K562 (cell line): ENCODE data around the gene IGF2R. TPM values are rescaled to one million over a fixed set of nuclear protein-coding genes. Genes with fewer than 3 reads are reported as not detected.

Experiments
- ATAC-seq: fragments of 200-7000 bp; cut with Tn5 transposase; 3 replicates; pipeline ENCODE4 v1.9.1; 2020; ENCODE audit warnings: moderate library complexity
- BruUV-seq: library from RNA; stranded (reverse); fragments of 400-500 nt; replicated peaks from 2 replicates; lab custom pipeline; 2021; lab: Mats Ljungman, UMichigan
- CTCF ChIA-PET: fragments of 300-600 bp; formaldehyde crosslinking; extraction: SDS; loops from one replicate; lab custom pipeline; 2021; ENCODE audit warnings: low intra/inter-chr PET ratio; lab: Yijun Ruan, JAX
- POLR2A ChIA-PET: fragments of 300-600, 350-650 bp; sonication (Branson Sonifier 250); formaldehyde crosslinking; extraction: SDS; loops from one replicate; lab custom pipeline; 2021; ENCODE audit warnings: antibody characterized with exemption, inconsistent platforms; lab: Yijun Ruan, JAX
- DNase-seq, 4 experiments: peaks; one replicate each; pipeline versions ENCODE4 v3.0.0 to v3.0.0-alpha.2; 2011 to 2018; ENCODE audit warnings: low spot score in 3 of 4, mixed read lengths in 3 of 4; ENCODE audit errors: extremely low read depth in 1 of 4
- FAIRE-seq: peaks from 2 replicates; lab custom pipeline; 2011; peaks lifted over from hg19 to GRCh38; lab: Jason Lieb, UNC
- H2AFZ ChIP-seq: 2 replicates; pipeline ENCODE4 v1.6.0; 2011; ENCODE audit warnings: low read depth, low read length, control low read depth, inconsistent platforms
- H3K27ac ChIP-seq: fragments of 200-600 bp; 3 replicates; pipeline ENCODE4 v1.8.0; 2011; ENCODE audit warnings: low read depth, mild to moderate bottlenecking, control low read depth, inconsistent platforms, low read length, moderate library complexity, mixed read lengths; ENCODE audit errors: extremely low read depth
- H3K27me3 ChIP-seq, 2 experiments: fragments of 300-600 bp in 1 of 2; 2 replicates in 1 of 2; 3 replicates in 1 of 2; pipeline versions ENCODE4 v1.6.0 to v1.8.0; 2011; ENCODE audit warnings: inconsistent platforms in 2 of 2, low read length in 2 of 2, mild to moderate bottlenecking in 1 of 2, mixed read lengths in 1 of 2, moderate library complexity in 1 of 2; ENCODE audit not compliant: control insufficient read depth in 2 of 2, insufficient read depth in 2 of 2
- H3K36me3 ChIP-seq: fragments of 300-600 bp; 3 replicates; pipeline ENCODE4 v1.8.0; 2011; ENCODE audit warnings: mild to moderate bottlenecking, low read length, inconsistent platforms; ENCODE audit not compliant: control insufficient read depth, insufficient read depth
- H3K4me1 ChIP-seq, 2 experiments: fragments of 200-600 bp in 1 of 2; replicated peaks in 1 of 2; 2 replicates in 1 of 2; 3 replicates in 1 of 2; pipeline versions ENCODE4 v1.5.1 to v1.8.0; 2011; ENCODE audit warnings: inconsistent platforms in 2 of 2, low read length in 2 of 2, mild to moderate bottlenecking in 1 of 2, mixed read lengths in 1 of 2, moderate library complexity in 1 of 2; ENCODE audit not compliant: control insufficient read depth in 2 of 2, insufficient read depth in 2 of 2
- H3K4me2 ChIP-seq: 2 replicates; pipeline ENCODE4 v1.6.1; 2011; ENCODE audit warnings: low read length, control low read depth, inconsistent platforms, mixed read lengths; ENCODE audit not compliant: insufficient read depth
- H3K4me3 ChIP-seq: fragments of 200-600 bp; sonication (generic), shearing (Covaris generic); 2 replicates; pipeline ENCODE4 v1.5.1; 2016; ENCODE audit warnings: control low read depth, inconsistent platforms
- H3K79me2 ChIP-seq: fragments of 200-600 bp; 3 replicates; pipeline ENCODE4 v1.8.0; 2011; ENCODE audit warnings: low read length, inconsistent platforms; ENCODE audit not compliant: control insufficient read depth, insufficient read depth
- H3K9ac ChIP-seq, 2 experiments: 2 replicates each; pipeline versions ENCODE4 v1.6.0 to v1.6.1; 2011; ENCODE audit warnings: low read depth in 2 of 2, low read length in 2 of 2, control low read depth in 1 of 2, inconsistent platforms in 1 of 2, mild to moderate bottlenecking in 1 of 2, mixed read lengths in 1 of 2; ENCODE audit not compliant: insufficient read depth in 1 of 2
- H3K9me1 ChIP-seq: one replicate; pipeline ENCODE4 v1.6.0; 2011; ENCODE audit warnings: inconsistent platforms, mild to moderate bottlenecking, low read length, moderate library complexity; ENCODE audit not compliant: control insufficient read depth, insufficient read depth
- H3K9me3 ChIP-seq: replicated peaks from 2 replicates; pipeline ENCODE4 v1.5.1; 2011; ENCODE audit warnings: low read depth, low read length, inconsistent platforms; ENCODE audit not compliant: control insufficient read depth, insufficient read depth
- H4K20me1 ChIP-seq: replicated peaks from 2 replicates; pipeline ENCODE4 v1.6.1; 2011; ENCODE audit warnings: low read length, inconsistent platforms, mixed read lengths; ENCODE audit not compliant: control insufficient read depth, insufficient read depth
- CAMTA2 ChIP-seq: fragments of 250-450 bp; sonication (Bioruptor Pico); conservative IDR thresholded peaks from 2 replicates; pipeline ENCODE4 v1.5.1; 2022
- CTCFL ChIP-seq: IDR thresholded peaks from 2 replicates; pipeline ENCODE4 v1.6.1; 2011; ENCODE audit warnings: borderline replicate concordance, low read depth, mild to moderate bottlenecking, moderate library complexity, low read length; ENCODE audit not compliant: insufficient read depth, poor library complexity, severe bottlenecking
- ESRRB ChIP-seq: fragments of 250-450 bp; sonication (Bioruptor Pico); IDR thresholded peaks from 2 replicates; pipeline ENCODE4 v1.5.0; 2020; ENCODE audit warnings: mild to moderate bottlenecking, moderate library complexity, borderline replicate concordance
- ETV5 ChIP-seq: sonication (generic); formaldehyde crosslinking; IDR thresholded peaks from 2 replicates; pipeline ENCODE4 v1.4.0; 2020; ENCODE audit warnings: low read depth, mild to moderate bottlenecking, missing genetic modification reagents
- HDAC6 ChIP-seq: IDR thresholded peaks from 2 replicates; pipeline ENCODE4 v1.6.1; 2012; ENCODE audit warnings: low read depth, mild to moderate bottlenecking, control low read depth, inconsistent platforms, low read length, moderate library complexity
- JUND ChIP-seq, 2 experiments: IDR thresholded peaks; 2 replicates in 1 of 2; 3 replicates in 1 of 2; pipeline ENCODE4 v1.6.1; 2011; ENCODE audit warnings: borderline replicate concordance in 2 of 2, low read depth in 2 of 2, low read length in 2 of 2, improper control_type of control experiment in 1 of 2, missing biosample characterization in 1 of 2, missing genetic modification characterization in 1 of 2, missing genetic modification reagents in 1 of 2
- MTA1 ChIP-seq: fragments of 450-650 bp; IDR thresholded peaks from 2 replicates; pipeline ENCODE4 v1.6.1; 2017; ENCODE audit warnings: borderline replicate concordance
- SMAD2 ChIP-seq: fragments of 150-350 bp; IDR thresholded peaks from 2 replicates; pipeline ENCODE4 v1.6.1; 2014; ENCODE audit warnings: low read depth, mild to moderate bottlenecking, low read length
- TSC22D4 ChIP-seq: fragments of 450-650 bp; IDR thresholded peaks from 2 replicates; pipeline ENCODE4 v1.6.1; 2016; ENCODE audit warnings: missing genetic modification characterization, missing biosample characterization, control low read depth
- USF2 ChIP-seq: sonication (generic); formaldehyde crosslinking; IDR thresholded peaks from 2 replicates; pipeline ENCODE4 v1.5.0; 2020; ENCODE audit warnings: missing genetic modification reagents
- WHSC1 ChIP-seq: IDR thresholded peaks from one replicate; pipeline ENCODE4 v1.6.1; 2012; ENCODE audit warnings: low read length, control low read depth, inconsistent platforms
- ZNF263 ChIP-seq: sonication (generic); formaldehyde crosslinking; IDR thresholded peaks from 2 replicates; pipeline ENCODE4 v1.8.0; 2022; ENCODE audit warnings: mild to moderate bottlenecking, missing genetic modification reagents, borderline replicate concordance
- ZNF445 ChIP-seq: fragments of 250-450 bp; sonication (Bioruptor Pico); IDR thresholded peaks from 2 replicates; pipeline ENCODE4 v1.4.0; 2020; ENCODE audit warnings: low read depth, mild to moderate bottlenecking, moderate library complexity
- WGBS: fragments of 100-300 bp; shearing (Covaris generic); methylation state at CpG from one replicate; pipeline ENCODE4 v1.1.6; 2016; ENCODE audit warnings: low coverage, mixed read lengths; ENCODE audit not compliant: insufficient coverage; ENCODE audit errors: missing lambda C conversion rate; 5-methylcytosine and 5-hydroxymethylcytosine counted together
- in situ Hi-C: fragments of 300-500 bp; cut with MboI; formaldehyde crosslinking; loops from 4 replicates; pipeline ENCODE4 v1.15.0; 2018; ENCODE audit warnings: inconsistent platforms, mixed read lengths
- intact Hi-C: fragments of 100-400 bp; cut with micrococcal nuclease; formaldehyde crosslinking; loops from 2 replicates; pipeline ENCODE4 v1.14.2; 2022
- polyA plus RNA-seq, 8 experiments: library from polyadenylated mRNA; depleted of rRNA in 4 of 8; stranded (reverse) in 5 of 8; unstranded in 3 of 8; fragments of >200 nt; fragmentation: Nextera tagmentation in 2 of 8; fragmentation: Illumina TruSeq in 1 of 8; extraction: Ambion mirVana in 2 of 8; extraction: Trizol in 1 of 8; gene quantifications; 2 replicates each; pipeline versions ENCODE4 v1.2.1 to v1.2.3, GENCODE V29; 2011 to 2014; ENCODE audit warnings: inconsistent platforms in 1 of 8, missing spikeins in 1 of 8
- total RNA-seq, 7 experiments: library from RNA; depleted of rRNA in 6 of 7; stranded (reverse); fragments of >200 nt in 6 of 7; fragmentation: Illumina TruSeq in 2 of 7; extraction: Trizol in 2 of 7; gene quantifications; 2 replicates each; pipeline versions ENCODE4 v1.2.1 to v1.2.3, GENCODE V29; 2011 to 2021; ENCODE audit warnings: low replicate concordance in 1 of 7

The IGF2R gene
- total and polyA plus RNA-seq, 9 of the 15 experiments (the other 6 are each of a cell fraction or from before 2014, with no cell fraction given), result 3.5 to 92.3 (median 34.5) TPM

GRCh38 chr6:160154471-160154870, 185.6 kb downstream of the IGF2R start:
- Histone ChIP-seq H3K27ac (no peak overlapping the region), H4K20me1 (no peaks in the 10 kb centered on the region), H3K4me2 (no peak overlapping the region), H3K27me3 (peaks cover 0 to 4% of the 10 kb centered on the region in 2 experiments; a peak in 1 of 5 replicates), H2AFZ (no peak overlapping the region), H3K4me3 (no peak overlapping the region), H3K36me3 (no peaks in the 10 kb centered on the region), H3K9me3 (no peaks in the 10 kb centered on the region)
- CTCF ChIA-PET, result no interaction called here
- intact Hi-C loops (no loop called here), in situ Hi-C loops (no loop called here)
- no TSS peak for BruUV-seq
- WGBS, result 0% methylated on average over 3 of the region's 3 CpGs
- FAIRE-seq, result no peak
- no peak for TF ChIP-seq ESRRB (CRISPR knock-in tag)
- TF ChIP-seq CTCFL, result no peak
- no peak for TF ChIP-seq WHSC1
- TF ChIP-seq HDAC6, result no peak
- no peak for TF ChIP-seq USF2 (CRISPR knock-in tag)
- TF ChIP-seq CAMTA2 (CRISPR knock-in tag), result no peak
- TF ChIP-seq SMAD2, result no peak
- TF ChIP-seq ZNF445 (CRISPR knock-in tag), result no peak
- no peak for TF ChIP-seq TSC22D4 (tag)
- TF ChIP-seq ZNF263, result no peak
- TF ChIP-seq ETV5 (CRISPR knock-in tag), result no peak
- no peak for TF ChIP-seq JUND (IDR thresholded peaks at IDR 0.05; ENCODE audit: borderline replicate concordance, low read depth, low read length)
- no peak for TF ChIP-seq JUND (tag; IDR thresholded peaks at IDR 0.05; ENCODE audit: borderline replicate concordance, low read depth, low read length)
- TF ChIP-seq MTA1, result no peak
- TF ChIP-seq, all 486 proteins: peak for 0
- no peaks in the 10 kb centered on the region for H3K9me1 ChIP-seq
- no peaks in the 10 kb centered on the region; a peak in 1 of 5 replicates for H3K4me1 ChIP-seq
- no peak for DNase-seq
- H3K79me2 ChIP-seq, result no peaks in the 10 kb centered on the region
- POLR2A ChIA-PET, result no interaction called here
- H3K9ac ChIP-seq, result no peak overlapping the region
- no peak for ATAC-seq
